Caco-2 (cell line): ENCODE data around the gene C17orf113. TPM values are rescaled to one million over a fixed set of nuclear protein-coding genes. Genes with fewer than 3 reads are reported as not detected.
"Not testable (repeated sequence)": the region's sequence is repeated elsewhere in the genome, so short reads cannot be mapped to it uniquely, and the experiment has no call there.

Experiments used
- BruUV-seq: library from RNA; stranded (reverse); fragments of 400-500 nt; replicated peaks from 2 replicates; lab custom pipeline; 2021; lab: Mats Ljungman, UMichigan
- CTCF ChIA-PET: fragments of 300-600 bp; sonication (Branson Sonifier 250); formaldehyde crosslinking; loops from one replicate; lab custom pipeline; 2022; ENCODE audit warnings: antibody characterized with exemption; lab: Charles Lee
- POLR2A ChIA-PET: fragments of 300-600 bp; sonication (Branson Sonifier 250); formaldehyde crosslinking; loops from one replicate; lab custom pipeline; 2022; ENCODE audit warnings: antibody characterized with exemption; lab: Charles Lee
- DNase-seq, 2 experiments: peaks; one replicate each; pipeline versions ENCODE4 v3.0.0 to v3.0.0-alpha.2; 2020 to 2022
- H3K27me3 ChIP-seq: replicated peaks from 2 replicates; pipeline ENCODE4 v1.6.0; 2011; ENCODE audit warnings: low read length; ENCODE audit not compliant: control insufficient read depth, insufficient read depth
- H3K36me3 ChIP-seq: 2 replicates; pipeline ENCODE4 v1.5.1; 2011; ENCODE audit warnings: low read length; ENCODE audit not compliant: control insufficient read depth, insufficient read depth
- H3K4me1 ChIP-seq: fragments of 250-450 bp; sonication (Bioruptor Pico); 2 replicates; pipeline ENCODE4 v1.5.1; 2020; ENCODE audit warnings: mild to moderate bottlenecking
- H3K4me3 ChIP-seq: 2 replicates; pipeline ENCODE4 v1.5.1; 2011; ENCODE audit warnings: low read depth, mild to moderate bottlenecking, control low read depth, low read length
- H3K9me3 ChIP-seq: fragments of 250-450 bp; sonication (Bioruptor Pico); 2 replicates; pipeline ENCODE4 v1.5.1; 2020; ENCODE audit warnings: mild to moderate bottlenecking, moderate library complexity
- H3K27ac Mint-ChIP-seq: one replicate; pipeline ENCODE4 v1.8.0; 2022; ENCODE audit warnings: mixed read lengths; ENCODE audit not compliant: unreplicated experiment
- H3K27me3 Mint-ChIP-seq: one replicate; pipeline ENCODE4 v1.8.0; 2022; ENCODE audit warnings: mixed read lengths; ENCODE audit not compliant: insufficient read depth, unreplicated experiment
- H3K36me3 Mint-ChIP-seq: one replicate; pipeline ENCODE4 v1.8.0; 2022; ENCODE audit warnings: mild to moderate bottlenecking, mixed read lengths; ENCODE audit not compliant: insufficient read depth, unreplicated experiment
- H3K4me1 Mint-ChIP-seq: one replicate; pipeline ENCODE4 v1.8.0; 2022; ENCODE audit warnings: low read depth, mixed read lengths; ENCODE audit not compliant: unreplicated experiment
- H3K4me3 Mint-ChIP-seq: one replicate; pipeline ENCODE4 v1.8.0; 2022; ENCODE audit warnings: mild to moderate bottlenecking, moderate library complexity, mixed read lengths; ENCODE audit not compliant: unreplicated experiment
- H3K9me3 Mint-ChIP-seq: one replicate; pipeline ENCODE4 v1.8.0; 2022; ENCODE audit warnings: mixed read lengths; ENCODE audit not compliant: unreplicated experiment
- CTCF ChIP-seq, 2 experiments: fragments of 200-600 bp in 1 of 2; IDR thresholded peaks; 1 replicate in 1 of 2; 2 replicates in 1 of 2; pipeline versions ENCODE4 v1.5.1 to v1.8.0; 2011 to 2022; ENCODE audit warnings: antibody characterized with exemption in 1 of 2, control low read depth in 1 of 2, inconsistent platforms in 1 of 2, low read depth in 1 of 2, low read length in 1 of 2, mild to moderate bottlenecking in 1 of 2, moderate library complexity in 1 of 2; ENCODE audit not compliant: insufficient read depth in 1 of 2, severe bottlenecking in 1 of 2, unreplicated experiment in 1 of 2
- intact Hi-C: fragments of 100-400 bp; cut with micrococcal nuclease; formaldehyde crosslinking; loops from one replicate; pipeline ENCODE4 v1.10.0; 2022; ENCODE audit not compliant: unreplicated experiment
- total RNA-seq: library from RNA; stranded (reverse); gene quantifications from 2 replicates; pipeline ENCODE4 v1.2.3, GENCODE V29; 2022

The C17orf113 gene
- total RNA-seq, 1 experiment from 2014 or later = 4.7 TPM

- Histone ChIP-seq H3K27me3 (no peaks in the 10 kb centered on the region), H3K4me1 (peaks cover 21% of the 10 kb centered on the region), H3K36me3 (0 out of 2 replicates have a peak, but pooled peaks cover 4% of the 10 kb centered on the region), H3K4me3 (no peak overlapping the region), H3K9me3 (no peaks in the 10 kb centered on the region)
- peaks cover 28% of the 10 kb centered on the region for H3K4me1 Mint-ChIP-seq
- intact Hi-C loops = loop anchor here (1.0 to 2.0 kb wide), 5 partner anchors 24 to 90 kb away; partner anchors contain the start of gene C17orf113
- ChIA-PET CTCF (interaction anchor here (1.0 to 1.4 kb wide), 2 partner anchors 42 to 92 kb away, joined by 3 to 6 read pairs; no protein-coding TSS in a partner anchor), POLR2A (interaction anchor here (1.1 kb wide), 1 partner anchor 60 kb away, joined by 3 read pairs; no protein-coding TSS in a partner anchor)
- TF ChIP-seq CTCF (IDR thresholded peaks at IDR 0.05; ENCODE audit: insufficient read depth in 1 of 2, low read depth in 1 of 2, low read length in 1 of 2, severe bottlenecking in 1 of 2, unreplicated experiment in 1 of 2) = no peak
- no peaks in the 10 kb centered on the region for H3K9me3 Mint-ChIP-seq
- peaks cover 31% of the 10 kb centered on the region for H3K36me3 Mint-ChIP-seq
- no TSS peak for BruUV-seq
- no peaks in the 10 kb centered on the region for H3K27me3 Mint-ChIP-seq
- H3K27ac Mint-ChIP-seq = no peak overlapping the region
- DNase-seq = no peak
- H3K4me3 Mint-ChIP-seq = no peak overlapping the region
Observed at GRCh38 chr17:42025936-42026335, 24.5 kb downstream of the C17orf113 start.

- Mint-ChIP-seq H3K27me3 (no peaks in the 10 kb centered on the region), H3K9me3 (no peaks in the 10 kb centered on the region), H3K27ac (peak overlapping the region; percentile 58), H3K4me1 (peaks cover 28% of the 10 kb centered on the region), H3K4me3 (peak overlapping the region; percentile 25), H3K36me3 (peaks cover 36% of the 10 kb centered on the region)
- Histone ChIP-seq H3K4me1 (peaks cover 21% of the 10 kb centered on the region), H3K9me3 (no peaks in the 10 kb centered on the region), H3K27me3 (no peaks in the 10 kb centered on the region), H3K36me3 (0 out of 2 replicates have a peak, but pooled peaks cover 4% of the 10 kb centered on the region), H3K4me3 (no peak overlapping the region)
- intact Hi-C loops = loop anchor here (1.0 to 2.0 kb wide), 5 partner anchors 25 to 91 kb away; partner anchors contain the start of gene C17orf113
- ChIA-PET POLR2A (interaction anchor here (1.1 kb wide), 1 partner anchor 59 kb away, joined by 3 read pairs; no protein-coding TSS in a partner anchor), CTCF (interaction anchor here (0.5 to 1.0 kb wide), 3 partner anchors 24 to 125 kb away, joined by 3 to 9 read pairs (median 4); no protein-coding TSS in a partner anchor)
- no peak for DNase-seq
- no peak for TF ChIP-seq CTCF (IDR thresholded peaks at IDR 0.05; ENCODE audit: insufficient read depth in 1 of 2, low read depth in 1 of 2, low read length in 1 of 2, severe bottlenecking in 1 of 2, unreplicated experiment in 1 of 2)
- BruUV-seq = no TSS peak
Observed at GRCh38 chr17:42025191-42025579, 25.2 kb downstream of the C17orf113 start.

GRCh38 chr17:42023524-42024349, 26.7 kb downstream of the C17orf113 start:
- ChIA-PET CTCF (interaction anchor here (0.6 to 1.5 kb wide), 3 partner anchors 77 to 494 kb away, joined by 3 to 5 read pairs (median 4); partner anchors contain the start of gene KAT2A), POLR2A (interaction anchor here (1.6 kb wide), 1 partner anchor 93 kb away, joined by 4 read pairs; the partner anchor contains the start of gene ODAD4)
- Histone ChIP-seq H3K9me3 (no peaks in the 10 kb centered on the region), H3K4me3 (no peak overlapping the region), H3K36me3 (0 out of 2 replicates have a peak, but pooled peaks cover 4% of the 10 kb centered on the region), H3K27me3 (no peaks in the 10 kb centered on the region), H3K4me1 (peaks cover 24% of the 10 kb centered on the region)
- intact Hi-C loops = loop anchor here (2.0 kb wide), 3 partner anchors 39 to 77 kb away; no protein-coding TSS in a partner anchor
- Mint-ChIP-seq H3K4me1 (peaks cover 39% of the 10 kb centered on the region), H3K4me3 (no peak overlapping the region), H3K27me3 (no peaks in the 10 kb centered on the region), H3K27ac (peak overlapping the region; percentile 58), H3K9me3 (no peaks in the 10 kb centered on the region), H3K36me3 (peaks cover 38% of the 10 kb centered on the region)
- BruUV-seq = no TSS peak
- DNase-seq = peak in 1 of 2 experiments; percentile 49
- TF ChIP-seq CTCF (IDR thresholded peaks at IDR 0.05; ENCODE audit: insufficient read depth in 1 of 2, low read depth in 1 of 2, low read length in 1 of 2, severe bottlenecking in 1 of 2, unreplicated experiment in 1 of 2) = no peak

- H3K36me3 ChIP-seq, H3K27me3 Mint-ChIP-seq, intact Hi-C loops, H3K9me3 ChIP-seq, DNase-seq, H3K9me3 Mint-ChIP-seq, H3K27me3 ChIP-seq, BruUV-seq: not testable (repeated sequence)
- Mint-ChIP-seq H3K27ac (peak overlapping the region; percentile 91), H3K36me3 (peaks cover 57% of the 10 kb centered on the region), H3K4me1 (peaks cover 36% of the 10 kb centered on the region), H3K4me3 (peak overlapping the region; percentile 88)
- H3K4me3 ChIP-seq = peak overlapping the region; percentile 78
- H3K4me1 ChIP-seq = peaks cover 34% of the 10 kb centered on the region
- ChIA-PET CTCF (interaction anchor here (1.1 to 1.5 kb wide), 4 partner anchors 12 to 61 kb away, joined by 3 to 7 read pairs (median 4); partner anchors contain the start of gene CNP), POLR2A (interaction anchor here (0.6 to 1.3 kb wide), 3 partner anchors 39 to 332 kb away, joined by 3 to 6 read pairs (median 3); partner anchors contain the start of gene EIF1)
Observed at GRCh38 chr17:42020845-42021244, 29.6 kb downstream of the C17orf113 start.
